GM21737 (cell line): ENCODE measurements around the gene ZNF814.
"Not testable (repeated sequence)": the region's sequence is repeated elsewhere in the genome, so short reads cannot be mapped to it uniquely, and the experiment has no call there.

Experiments used
- ATAC-seq: cut with Tn5 transposase; IDR thresholded peaks from one replicate; pipeline ENCODE4 v1.9.1; 2021; ENCODE audit warnings: mild to moderate bottlenecking, moderate library complexity; ENCODE audit not compliant: unreplicated experiment

Gene ZNF814

DNA sequence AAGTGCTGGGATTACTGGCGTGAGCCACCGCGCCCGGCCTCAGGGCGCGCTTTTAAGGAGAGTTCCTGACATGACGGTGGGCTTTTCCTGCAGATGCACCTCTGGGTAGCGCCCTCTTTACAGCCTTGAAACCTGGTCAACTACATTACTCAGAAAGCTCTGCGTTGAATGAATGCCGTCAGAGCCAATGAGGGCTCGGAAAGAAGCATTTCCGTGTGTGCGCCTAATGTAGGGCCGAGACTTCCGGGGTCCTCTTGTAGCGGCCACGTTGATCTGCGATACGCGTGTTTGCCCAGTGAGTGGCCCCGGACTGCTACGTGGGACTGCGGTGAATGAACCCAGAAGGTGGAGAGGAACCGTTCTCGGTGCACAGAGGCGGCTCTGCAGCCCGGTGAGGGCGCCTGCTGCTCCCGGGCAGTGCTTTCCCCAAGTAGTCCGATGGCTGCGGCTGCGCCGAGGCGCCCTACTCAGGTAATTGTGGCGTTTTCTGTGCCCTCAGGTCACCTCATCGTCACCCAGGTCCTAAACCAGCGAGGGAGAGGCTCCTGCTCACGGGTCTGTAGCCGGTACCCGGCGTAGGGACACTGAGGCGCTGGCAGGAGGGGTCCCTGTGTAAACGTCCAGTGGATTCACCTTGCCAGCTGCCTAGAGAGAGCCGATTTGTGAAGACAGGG lies 69.2 kb downstream of the ZNF814 start:
- ATAC-seq: peak; percentile 77

DNA sequence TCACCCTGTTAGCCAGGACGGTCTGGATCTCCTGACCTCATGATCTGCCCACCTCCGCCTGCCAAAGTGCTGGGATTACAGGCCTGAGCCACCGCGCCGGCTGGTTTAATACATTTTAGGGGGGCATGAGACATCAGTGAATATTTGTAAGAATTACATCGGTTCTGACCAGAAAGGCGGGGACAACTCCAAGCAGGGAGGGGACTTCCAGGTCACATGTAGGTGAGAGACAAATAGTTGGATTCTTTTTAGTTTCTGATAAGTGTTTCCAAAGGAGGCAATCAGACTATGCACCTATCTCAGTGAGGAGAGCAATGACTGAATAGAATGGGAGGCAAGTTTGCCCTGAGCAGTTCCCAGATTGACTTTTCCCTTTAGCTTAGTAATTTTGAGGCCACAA lies 70.5 kb downstream of the ZNF814 start:
- ATAC-seq: no peak

DNA sequence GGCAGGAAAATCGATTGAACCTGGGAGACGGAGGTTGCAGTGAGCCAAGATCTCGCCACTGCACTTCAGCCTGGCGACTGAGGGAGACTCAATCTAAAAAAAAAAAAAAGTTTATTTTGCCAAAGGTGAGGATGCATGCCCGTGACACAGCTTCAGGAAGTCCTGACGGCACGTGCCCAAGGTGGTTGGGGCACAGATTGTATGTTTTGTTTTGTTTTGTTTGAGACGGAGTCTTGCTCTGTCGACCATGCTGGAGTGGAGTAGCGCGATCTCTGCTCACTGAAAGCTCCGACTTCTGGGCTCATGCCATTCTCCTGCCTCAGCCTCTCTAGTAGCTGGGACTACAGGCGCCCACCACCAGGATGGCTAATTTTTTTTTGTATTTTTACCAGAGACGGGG lies 70.9 kb downstream of the ZNF814 start:
- no peak for ATAC-seq

DNA sequence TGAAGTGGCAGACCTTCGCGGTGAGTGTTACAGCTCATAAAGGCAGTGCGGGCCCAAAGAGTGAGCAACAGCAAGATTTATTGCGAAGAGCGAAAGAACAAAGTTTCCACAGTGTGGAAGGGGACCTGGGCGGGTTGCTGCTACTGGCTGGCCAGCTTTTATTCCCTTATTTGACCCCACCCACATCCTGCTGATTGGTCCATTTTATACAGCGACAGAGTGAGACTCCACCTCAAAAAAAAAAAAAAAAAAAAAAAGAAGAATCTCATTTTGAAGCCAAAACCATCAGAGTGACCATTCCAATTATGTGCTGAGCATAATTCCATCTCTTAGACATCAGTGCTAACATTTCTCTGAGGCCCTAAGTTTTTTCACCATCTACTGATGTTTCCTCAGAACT lies 72.2 kb downstream of the ZNF814 start:
- no peak for ATAC-seq

DNA sequence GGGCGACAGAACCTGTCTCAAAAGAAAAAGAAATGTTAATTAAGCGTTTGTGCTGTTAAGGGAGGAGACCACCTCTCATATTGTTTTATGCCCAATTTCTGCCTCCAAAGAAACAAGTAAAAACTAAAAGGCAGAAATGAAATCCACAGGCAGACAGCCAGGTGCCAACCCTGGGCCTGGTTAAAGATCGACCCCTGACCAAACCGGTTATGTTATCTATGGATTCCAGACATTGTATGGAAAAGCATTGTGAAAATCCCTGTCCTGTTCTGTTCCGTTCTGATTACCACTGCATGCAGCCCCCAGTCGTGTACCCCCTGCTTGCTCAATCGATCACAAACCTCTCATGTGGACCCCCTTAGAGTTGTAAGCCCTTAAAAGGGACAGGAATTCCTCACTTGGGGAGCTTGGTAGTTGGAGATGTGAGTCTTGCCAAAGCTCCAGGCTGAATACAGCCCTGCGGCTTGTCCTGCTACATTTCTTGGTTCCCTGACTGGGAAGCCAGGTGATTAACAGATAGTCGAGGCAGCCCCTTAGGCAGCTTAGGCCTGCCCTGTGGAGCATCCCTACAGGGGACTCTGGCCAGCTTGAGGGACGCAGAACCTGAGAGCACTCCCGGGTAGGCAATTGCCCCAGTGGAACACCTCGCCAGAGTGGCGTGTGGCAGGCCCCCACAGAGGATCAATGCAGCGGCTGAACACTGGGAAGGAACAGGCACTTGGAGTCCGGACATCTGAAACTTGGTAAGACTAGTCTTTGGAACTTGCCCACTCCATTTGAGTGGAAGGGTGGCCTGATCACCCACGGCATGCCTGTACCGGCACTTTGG lies 73.4 kb downstream of the ZNF814 start:
- ATAC-seq: no peak

DNA sequence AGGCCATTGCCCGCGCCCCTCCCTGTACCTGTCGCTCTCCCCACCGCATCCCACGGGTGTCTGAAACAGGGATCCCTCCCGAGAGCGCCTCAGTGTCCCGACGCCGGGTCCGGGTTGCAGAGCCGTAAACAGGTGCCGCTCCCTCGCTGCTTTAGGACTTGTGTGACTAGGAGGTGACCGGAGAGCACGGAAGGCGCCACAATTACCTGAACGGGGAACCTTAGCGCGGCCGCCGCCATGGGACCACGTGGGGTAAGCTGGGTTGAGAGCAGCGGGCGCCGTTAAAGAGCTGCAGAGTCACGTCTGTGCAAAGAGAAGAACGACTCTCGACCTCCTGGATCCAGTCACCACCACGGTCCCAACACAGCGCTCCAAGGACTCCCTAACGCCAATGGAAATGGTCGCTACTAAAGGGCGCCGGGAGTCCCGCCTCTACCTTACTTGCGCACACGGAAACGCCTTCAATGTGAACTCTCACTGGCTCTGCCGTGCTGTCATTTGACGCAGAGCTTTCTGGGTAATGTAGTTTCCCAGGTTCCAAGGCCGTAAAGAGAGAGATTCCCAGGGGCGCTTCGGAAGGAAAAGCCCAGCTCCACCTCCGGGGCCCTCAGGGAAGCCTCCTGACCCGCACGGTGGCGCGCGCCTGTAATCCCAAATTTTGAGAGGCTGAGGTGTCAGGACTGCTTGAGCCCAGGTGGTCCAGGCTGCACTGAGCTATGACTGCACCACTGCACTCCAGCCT lies 74.2 kb downstream of the ZNF814 start, which contains the start of gene ZNF552:
TSS of gene ZNF552 (minus strand) at position 409 of the 742 bp plus-strand sequence. CDS start at position 239, 170 bp downstream.
- peak; percentile 74 for ATAC-seq

DNA sequence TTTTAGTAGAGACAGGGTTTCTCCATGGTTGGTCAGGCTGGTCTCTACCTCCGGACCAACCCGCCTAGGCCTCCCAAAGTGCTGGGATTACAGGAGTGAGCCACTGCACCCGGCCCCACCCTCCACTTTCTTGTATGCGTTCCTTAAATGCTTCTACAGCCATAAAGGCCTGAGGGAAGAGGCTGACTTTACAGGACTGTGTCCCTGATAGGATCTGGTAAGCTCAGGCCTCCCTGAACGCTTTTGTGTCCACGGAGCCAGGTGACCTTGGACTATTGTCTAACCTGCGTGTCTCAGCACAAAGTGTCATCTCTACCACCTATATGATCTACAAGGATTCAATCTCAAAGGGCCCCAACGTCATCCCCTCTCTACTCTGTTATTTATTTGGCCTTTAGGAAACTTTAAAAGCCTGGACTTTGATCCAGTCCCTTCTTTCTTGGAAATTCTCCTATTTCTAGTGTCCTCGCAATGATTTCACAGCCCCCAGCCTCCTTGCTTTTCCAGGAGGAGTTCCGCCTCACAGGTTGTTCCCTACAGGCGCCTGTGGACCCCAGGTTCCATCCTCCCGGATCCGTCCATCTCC lies 74.8 kb downstream of the ZNF814 start:
- no peak for ATAC-seq

DNA sequence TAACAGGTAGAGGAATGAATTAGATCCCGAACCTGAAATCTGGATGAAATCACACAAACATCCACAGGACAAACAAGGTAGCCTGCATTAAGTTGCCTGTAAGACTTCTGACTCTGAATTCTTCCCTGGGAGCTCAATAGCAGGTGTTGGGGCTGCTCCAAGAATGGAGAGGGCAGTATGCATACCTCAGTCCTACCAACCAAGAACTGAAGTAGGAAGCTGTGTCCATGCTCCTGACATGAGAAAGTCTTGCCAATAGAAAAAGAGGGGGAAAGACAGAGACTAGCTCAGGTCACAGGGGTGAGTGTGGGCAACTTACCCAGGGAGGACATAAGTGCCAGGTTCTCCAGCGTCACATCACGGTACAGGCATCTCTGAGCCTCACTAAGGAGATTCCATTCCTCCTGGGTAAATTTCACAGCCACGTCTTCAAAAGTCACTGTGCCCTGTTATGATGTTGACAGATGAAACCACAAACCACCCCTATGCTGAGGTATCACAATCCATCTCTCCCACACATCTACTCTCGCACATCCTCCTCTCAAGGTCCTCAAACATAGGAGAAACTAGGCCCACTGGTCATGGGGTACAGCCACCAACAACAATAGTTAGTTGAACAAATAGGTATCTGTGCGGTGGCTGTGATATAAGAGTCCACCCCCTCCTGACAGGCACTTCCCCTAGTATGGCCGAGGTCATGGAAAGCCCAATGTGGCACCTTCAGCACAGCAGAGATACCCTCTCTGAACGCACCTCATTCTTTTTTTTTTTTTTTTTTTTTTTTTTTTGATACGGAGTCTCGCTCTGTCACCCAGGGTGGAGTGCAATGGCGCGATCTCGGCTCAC lies 75.6 kb downstream of the ZNF814 start:
- ATAC-seq: not testable (repeated sequence)

DNA sequence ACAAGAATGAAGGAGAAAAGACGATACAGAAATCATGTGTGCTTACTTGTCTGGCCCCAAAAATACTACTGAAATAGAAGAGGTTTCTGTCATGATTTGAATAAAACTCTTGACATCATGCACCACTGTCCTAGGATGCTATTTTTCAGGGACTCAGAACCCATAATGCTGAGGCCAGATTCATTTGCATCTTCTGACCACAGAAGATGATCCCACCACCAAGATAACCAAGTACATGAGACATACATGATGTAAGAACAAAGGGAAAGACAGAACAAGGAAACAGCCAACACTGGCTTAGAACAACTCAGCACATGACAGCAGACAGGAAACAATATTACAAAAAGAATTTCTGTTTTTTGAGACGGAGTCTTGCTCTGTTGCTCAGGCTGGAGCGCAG lies 76.6 kb downstream of the ZNF814 start:
- ATAC-seq: no peak

DNA sequence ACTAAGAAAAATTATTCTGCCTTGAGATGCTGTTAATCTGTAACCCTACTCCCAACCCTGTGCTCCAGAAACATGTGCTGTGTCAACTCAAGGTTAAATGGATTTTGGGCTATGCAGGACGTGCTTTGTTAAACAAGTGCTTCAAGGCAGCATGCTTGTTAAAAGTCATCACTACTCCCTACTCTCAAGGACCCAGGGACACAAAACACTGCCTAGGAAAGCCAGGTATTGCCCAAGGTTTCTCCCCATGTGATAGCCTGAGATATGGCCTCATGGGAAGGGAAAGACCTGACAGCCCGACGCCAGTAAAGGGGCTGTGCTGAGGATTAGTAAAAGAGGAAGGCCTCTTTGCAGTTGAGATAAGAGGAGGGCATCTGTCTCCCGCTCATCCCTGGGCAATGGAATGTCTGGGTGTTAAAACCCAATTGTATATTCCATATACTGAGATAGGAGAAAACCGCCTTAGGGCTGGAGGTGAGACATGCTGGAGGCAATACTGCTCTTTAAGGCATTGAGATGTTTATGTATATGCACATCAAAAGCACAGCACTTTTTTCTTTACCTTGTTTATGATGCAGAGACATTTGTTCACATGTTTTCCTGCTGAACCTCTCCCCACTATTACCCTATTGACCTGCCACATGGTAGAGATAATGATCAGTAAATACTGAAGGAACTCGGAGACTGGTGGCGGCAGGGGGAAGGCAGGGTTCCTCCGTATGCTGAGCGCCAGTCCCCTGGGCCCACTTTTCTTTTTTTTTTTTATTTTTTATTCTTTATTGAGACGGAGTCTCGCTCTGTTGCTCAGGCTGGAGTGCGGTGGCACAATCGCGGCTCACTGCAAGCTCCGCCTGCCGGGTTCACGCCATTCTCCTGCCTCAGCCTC lies 78.2 kb downstream of the ZNF814 start:
- not testable (repeated sequence) for ATAC-seq

DNA sequence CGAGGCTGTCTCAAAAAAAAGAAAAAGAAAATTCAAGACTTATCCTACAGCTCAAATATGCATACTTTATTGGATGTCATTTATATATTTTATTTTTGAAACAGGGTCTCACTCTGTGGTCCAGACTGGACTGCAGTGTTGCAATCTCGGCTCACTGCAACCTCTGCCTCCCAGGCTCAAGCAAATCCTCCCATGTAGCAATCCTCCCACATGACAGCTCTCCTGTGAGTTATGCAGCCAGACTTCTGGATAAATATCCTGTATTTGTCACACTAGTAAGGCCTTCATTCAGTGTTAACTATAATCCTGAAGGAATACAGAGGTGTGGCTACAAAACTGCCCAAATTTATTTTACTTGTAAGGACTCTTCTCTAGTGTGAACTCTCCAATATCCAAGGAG lies 81.3 kb downstream of the ZNF814 start:
- no peak for ATAC-seq

DNA sequence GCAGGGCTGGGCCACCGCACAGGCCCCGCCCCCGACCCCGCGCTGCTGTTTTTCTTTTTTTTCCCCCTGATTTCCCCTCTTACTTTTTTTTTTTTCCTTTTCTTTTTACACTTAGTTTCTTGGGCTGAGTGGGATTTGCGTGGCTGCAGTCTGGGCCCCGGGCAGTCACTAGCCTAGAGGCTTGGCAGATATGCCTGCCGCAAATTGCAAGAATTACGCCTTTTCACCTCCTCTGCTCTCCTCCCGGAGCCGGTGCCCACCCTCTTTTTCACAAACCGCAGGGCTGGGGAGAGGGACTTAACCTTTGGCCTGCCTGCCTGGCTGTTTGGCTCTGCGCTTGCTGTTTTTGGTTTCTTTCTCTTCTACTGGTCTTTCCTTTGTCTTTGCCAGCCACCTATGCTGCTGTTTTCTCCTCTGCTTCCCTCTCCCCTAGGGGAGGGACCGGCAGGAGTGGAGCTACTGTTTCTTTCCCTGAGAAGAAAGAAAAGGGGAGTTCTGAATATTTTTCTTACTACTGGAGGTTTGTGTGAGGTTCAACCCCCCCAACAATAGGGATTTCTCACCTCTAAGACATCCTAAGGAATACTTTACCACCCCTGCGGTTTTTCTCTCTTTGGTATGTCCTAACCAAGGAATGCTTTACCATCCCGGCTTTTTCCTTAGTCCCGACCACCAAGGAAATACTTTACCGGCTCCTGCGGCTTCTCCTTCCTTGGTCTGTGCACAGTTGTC lies 85.1 kb downstream of the ZNF814 start:
- no peak for ATAC-seq

DNA sequence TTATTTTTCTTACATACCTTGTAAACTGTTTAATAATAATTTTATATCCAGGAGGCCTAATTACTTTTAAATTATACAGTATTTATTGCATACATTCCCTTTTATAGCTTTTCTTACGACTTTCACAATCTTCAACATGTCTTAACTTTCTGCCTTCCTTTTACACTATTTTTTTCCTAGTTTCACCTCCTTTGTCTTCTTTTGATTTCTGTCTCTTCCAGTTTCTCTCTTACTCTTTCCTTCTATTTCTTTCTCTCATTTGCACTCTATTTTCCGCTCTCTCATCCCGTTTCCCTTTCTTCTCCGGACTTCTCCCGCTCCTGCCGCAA lies 85.6 kb downstream of the ZNF814 start:
- no peak for ATAC-seq

DNA sequence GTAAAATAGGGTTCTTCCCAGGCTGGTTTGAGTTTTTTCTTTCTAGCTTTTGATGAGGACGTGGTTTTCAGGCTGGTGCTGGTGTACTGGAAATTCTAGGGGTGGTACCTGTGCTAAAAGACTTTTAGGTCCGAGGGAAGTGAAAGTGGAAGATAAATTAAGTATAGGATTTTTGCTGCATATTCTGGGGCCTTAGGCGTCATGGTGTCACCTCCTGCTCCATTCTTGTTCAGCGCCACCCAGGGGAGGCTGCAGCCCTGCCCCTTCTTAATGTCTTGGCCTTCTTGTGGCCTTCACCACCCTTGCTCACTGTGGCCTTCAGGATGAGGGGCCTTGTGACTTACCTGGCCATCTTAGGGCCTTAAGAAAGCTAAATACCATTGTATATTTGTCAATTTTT lies 86.6 kb downstream of the ZNF814 start:
- ATAC-seq: no peak

DNA sequence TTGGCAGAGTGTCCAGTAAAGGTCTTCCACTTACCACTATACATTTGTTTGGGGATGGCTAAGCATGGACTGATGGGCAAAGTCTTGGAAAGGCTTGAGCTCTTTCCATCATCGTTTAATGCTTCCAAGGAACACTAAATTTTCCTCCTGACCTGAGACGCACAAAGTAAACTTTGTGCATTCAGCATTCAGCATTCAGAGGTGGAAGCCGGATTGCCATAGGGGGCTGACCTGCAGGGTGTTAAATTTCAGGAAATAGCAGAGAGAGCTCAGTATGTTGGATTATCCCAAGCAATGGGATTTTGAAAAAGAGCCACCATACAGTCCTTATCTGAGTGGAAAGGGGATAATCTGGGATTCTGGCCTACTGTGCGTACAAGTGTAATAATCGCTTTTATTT lies 88.1 kb downstream of the ZNF814 start:
- ATAC-seq: no peak
